Activated gamma-delta T cell treated with anti-CD3 and anti-CD28 coated beads, Interleukin-2, amount 50 U/mL, for 16 hours (primary cell): ENCODE results near the gene C3orf70.

ENCODE experiments used
- DNase-seq: peaks from one replicate; pipeline ENCODE4 v3.0.0-alpha.2; 2020; ENCODE audit warnings: low read depth

The C3orf70 gene

DNA sequence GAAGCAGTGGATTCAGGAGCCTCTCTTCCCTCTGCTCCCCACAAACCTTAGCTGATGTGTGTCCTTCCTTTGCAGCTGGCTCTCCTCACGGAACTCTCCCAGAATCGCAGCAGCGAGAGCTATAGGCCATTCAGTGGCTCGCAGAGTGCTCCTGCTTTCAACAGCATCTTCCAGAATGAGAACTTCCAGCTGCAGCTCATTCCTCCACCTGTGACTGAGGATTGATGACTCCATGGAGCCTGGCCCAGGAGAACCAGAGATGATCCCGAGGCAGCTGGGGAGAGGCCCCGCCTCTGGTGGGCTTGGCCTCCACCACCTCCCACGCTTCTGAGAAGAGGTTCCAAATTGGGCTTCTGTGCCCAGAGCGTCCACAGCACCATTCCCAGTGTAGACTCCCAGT lies 101.1 kb downstream of the C3orf70 start:
- DNase-seq: no peak

DNA sequence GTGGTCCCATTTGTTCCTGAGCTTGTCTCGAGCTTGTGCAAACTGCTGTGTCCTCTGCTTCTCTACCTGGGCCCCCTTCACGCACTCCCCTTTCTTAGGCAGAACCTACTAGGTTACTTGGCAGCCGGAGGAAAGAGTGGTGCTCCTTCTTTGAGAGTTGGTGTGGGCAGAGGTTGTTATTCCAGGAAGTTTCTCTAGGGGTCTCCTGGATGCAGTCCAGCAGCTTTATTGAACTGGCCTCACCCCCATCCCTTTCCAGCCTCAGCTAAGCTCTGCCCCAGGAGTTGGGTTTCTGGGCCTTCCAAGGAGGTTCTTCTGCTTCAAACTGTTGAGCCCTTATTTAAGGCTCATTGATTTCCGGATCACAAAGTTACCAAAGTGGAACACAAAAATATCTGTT lies 103.2 kb downstream of the C3orf70 start:
- no peak for DNase-seq

DNA sequence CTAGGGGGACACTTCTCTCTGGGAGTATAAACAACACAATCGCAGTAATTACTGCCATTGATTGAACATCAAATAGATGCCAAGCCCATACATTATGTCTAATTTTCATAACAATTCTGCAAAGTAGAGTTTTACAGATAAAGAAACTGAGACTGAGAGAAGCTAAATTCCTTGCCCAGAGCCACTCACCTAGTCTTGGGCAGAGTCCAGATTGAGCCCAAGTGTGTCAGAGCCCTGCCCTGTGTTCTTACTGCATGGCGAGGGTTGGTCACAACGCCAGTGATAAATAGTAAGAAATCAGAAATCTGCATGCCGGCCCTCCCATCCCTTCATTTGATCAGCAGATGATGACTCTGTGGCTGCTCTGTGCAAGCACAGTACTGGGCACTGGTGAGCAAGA lies 106.3 kb downstream of the C3orf70 start:
- no peak for DNase-seq

DNA sequence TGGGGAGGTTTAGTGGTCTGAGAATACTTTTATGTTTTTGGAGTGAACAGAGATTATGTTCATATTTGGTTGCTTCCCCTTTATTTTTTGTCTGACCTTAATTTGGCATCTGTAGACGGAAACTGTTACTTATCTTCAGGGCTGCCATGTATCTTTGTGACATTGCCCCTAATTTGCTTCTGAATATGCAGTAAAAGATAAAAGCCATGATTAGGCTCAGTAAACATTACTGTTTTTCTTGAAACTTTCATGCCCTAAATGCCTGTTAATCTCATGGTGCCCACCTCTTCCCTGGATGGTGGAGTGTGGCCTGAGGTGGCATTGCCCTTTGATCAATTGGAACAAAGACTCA lies 106.7 kb downstream of the C3orf70 start:
- DNase-seq: no peak

DNA sequence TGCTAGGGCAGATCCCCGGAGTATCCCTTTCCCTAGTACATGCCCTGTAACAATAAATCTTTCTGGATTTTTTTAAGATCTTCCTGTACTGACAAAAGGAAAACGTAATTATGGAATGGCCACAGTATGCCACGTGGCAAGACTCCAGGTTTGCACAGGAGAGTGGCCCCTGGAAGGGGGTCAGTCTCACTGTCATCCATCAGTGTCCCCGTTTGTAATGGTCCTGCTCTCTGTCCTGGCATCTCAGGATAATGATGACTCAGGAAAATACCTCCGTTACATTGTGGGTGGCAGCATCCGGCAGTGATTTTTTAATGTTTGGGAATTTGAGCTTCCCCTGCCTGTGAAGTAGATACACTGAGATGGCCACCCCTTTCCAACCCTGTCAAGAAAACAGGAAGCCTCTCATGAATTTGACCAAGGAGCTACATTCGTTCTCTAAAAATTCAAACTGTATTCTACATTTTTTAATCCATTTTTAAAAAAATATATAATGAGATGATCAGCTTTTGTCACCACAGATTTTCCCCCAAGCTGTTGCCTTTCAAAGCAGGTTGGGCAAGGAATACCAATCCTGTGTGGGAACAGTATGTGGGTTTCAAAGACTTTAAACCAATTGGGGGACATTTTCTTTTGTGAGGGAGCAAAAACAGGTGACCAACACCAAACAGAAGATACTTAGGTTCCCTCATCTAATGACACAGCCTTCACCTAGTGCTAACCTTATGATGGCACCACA lies 110.4 kb downstream of the C3orf70 start:
- DNase-seq: no peak

DNA sequence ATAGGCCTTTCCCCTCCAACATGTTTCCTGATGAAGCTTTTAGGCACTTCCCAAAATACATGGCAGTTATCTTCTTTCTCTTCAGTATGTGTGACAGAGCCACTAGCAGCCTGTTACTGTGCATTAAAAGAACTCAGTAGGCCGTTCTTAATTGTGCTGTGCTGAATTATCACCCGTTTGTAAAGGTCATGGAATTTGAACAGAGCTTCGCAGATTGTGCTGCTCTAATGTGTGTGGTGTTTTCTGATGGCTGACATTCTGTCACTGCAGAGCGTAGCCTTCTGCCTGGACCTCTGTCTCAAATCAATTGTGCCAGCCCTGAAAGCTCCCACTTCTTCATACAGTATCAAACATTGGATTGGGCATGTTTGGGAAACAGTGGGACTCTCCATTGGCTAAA lies 111.3 kb downstream of the C3orf70 start:
- no peak for DNase-seq

DNA sequence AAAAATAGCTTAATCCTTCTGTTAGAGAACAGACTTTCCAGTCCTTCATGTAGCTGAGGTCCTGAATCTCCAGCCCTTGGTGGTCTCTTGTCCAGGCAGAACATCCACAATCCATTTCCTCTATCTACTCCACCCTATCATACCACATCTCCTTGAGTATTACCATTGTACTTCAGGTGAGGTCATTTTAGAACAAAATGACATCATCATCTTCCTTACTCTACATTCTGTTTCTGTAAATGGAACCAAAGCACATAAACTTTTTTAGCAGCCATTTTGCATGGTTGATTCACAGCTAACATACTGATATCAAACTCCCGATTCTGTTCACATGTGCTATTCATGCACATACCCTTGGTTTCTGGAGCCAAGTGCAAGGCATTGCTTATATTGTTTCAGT lies 112.4 kb downstream of the C3orf70 start:
- no peak for DNase-seq

DNA sequence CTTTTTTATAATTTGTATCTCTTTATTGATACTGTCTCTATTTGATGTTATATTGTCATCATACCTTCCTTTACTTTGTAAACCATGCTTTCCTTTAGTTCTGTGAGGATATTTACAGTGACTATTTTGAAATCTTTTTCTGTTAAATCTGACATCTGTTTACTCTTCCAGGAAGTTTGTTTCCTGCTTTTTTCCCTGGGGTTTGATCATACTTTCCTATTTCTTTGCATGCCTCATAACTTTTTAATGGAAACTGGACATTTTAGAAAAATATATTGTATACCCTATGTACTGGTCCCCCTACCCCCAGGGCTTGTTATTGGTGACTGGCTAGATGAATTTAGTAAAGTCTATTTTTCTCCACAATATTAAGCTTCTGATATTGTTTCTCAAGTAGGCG lies 115.1 kb downstream of the C3orf70 start:
- DNase-seq: no peak

DNA sequence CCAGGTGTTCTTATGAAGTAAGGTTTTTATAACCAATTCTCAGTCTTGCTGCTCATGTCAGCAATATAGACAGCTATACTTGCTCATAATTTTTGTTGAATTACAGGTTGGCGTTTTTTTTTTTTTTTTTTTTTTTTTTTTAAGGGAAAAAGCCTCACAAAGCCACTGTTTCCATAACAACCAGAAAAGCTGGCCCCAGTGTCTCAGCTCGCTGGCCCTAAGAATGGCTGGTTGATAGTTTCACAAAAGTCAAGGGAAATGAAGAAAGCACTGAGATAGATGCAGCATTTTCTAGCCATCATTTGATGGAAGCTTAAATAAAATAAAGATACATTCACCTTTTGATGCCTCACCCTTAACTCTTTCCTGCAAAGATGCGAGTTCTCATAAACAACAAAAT lies 121.9 kb downstream of the C3orf70 start:
- DNase-seq: no peak

DNA sequence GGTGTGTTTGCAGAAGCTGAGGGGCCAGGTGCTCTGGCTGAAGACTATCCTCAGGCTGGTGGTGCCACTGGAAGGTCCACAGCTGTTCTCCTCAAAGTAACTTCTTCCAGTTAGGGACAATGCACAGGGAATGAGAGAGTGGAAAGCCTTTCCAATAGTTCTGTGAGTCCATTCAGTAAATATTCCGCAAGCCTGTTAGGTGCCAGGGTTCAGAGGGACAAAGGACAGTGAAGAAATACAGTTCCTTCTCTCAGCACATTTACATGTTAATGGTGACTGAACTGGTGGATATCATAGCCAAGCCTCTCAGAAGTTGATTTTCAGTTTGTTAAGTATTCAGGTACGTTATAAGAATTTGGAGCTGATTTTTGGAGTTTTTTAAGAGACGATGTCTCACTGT lies 122.5 kb downstream of the C3orf70 start:
- no peak for DNase-seq

DNA sequence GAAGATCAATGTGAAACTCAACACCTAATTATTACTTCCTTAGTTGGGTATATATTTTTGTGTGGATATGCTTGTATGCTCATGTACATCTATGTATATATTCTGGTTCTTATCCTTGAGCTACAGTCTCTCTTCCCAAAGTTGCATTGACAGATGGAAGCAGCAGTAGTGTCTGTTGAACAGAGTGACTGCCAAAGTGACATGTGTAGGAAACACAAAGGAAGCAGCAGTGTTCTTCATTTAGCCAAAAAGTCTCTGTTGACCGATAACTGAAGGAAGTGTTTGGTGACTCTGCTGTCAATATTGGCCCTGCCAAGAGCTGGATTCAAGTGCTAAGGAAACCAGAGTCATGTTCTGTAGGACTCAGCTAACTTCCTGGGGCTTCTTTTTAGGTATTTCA lies 123.8 kb downstream of the C3orf70 start:
- DNase-seq: no peak

DNA sequence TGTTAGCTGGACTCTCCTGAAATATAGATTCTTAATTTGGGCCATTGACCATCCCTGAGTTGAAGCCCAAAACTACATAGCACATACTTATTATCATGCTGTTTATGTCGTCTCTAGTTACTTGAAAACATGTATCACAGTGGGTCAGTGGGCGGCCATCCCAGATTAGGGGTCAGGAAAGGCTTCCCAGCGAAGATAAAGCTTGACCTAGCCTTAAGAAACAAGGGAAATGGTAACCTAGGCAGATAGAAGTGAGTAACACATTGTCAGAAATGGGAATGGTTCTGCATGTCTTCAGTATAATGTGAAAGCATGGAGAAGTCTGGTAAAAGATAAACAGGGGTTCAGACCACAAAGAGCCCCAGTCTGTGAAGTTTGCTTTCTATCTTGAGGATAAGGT lies 124.7 kb downstream of the C3orf70 start:
- no peak for DNase-seq
